ENCODE results near the gene ITGA2.

GRCh38 chr5:53037141-53037859 lies 48.1 kb downstream of the ITGA2 start:
- no peak for TF ChIP-seq CTCF (IDR thresholded peaks at IDR 0.05)
- no peak for TF ChIP-seq POLR2A (IDR thresholded peaks at IDR 0.05)
- TF ChIP-seq EP300 (IDR thresholded peaks at IDR 0.05; ENCODE audit: low read depth) = no peak
- no peak for TF ChIP-seq POLR2AphosphoS5 (IDR thresholded peaks at IDR 0.05)
